DND-41 (cell line): ENCODE measurements around the gene CFAP299.

Experiments
- EZH2 ChIP-seq: IDR thresholded peaks from 3 replicates; pipeline ENCODE4 v1.6.1; 2012; ENCODE audit warnings: borderline replicate concordance, low read depth, mild to moderate bottlenecking, moderate library complexity, low read length, inconsistent platforms; ENCODE audit not compliant: severe bottlenecking
- TF ChIP-seq, protein P1 (sequence below): IDR thresholded peaks from 2 replicates; pipeline ENCODE4 v1.5.1; 2012; ENCODE audit warnings: borderline replicate concordance, low read length, moderate library complexity, mild to moderate bottlenecking; ENCODE audit not compliant: poor library complexity, severe bottlenecking; ENCODE audit errors: extremely low read depth

DNA sequence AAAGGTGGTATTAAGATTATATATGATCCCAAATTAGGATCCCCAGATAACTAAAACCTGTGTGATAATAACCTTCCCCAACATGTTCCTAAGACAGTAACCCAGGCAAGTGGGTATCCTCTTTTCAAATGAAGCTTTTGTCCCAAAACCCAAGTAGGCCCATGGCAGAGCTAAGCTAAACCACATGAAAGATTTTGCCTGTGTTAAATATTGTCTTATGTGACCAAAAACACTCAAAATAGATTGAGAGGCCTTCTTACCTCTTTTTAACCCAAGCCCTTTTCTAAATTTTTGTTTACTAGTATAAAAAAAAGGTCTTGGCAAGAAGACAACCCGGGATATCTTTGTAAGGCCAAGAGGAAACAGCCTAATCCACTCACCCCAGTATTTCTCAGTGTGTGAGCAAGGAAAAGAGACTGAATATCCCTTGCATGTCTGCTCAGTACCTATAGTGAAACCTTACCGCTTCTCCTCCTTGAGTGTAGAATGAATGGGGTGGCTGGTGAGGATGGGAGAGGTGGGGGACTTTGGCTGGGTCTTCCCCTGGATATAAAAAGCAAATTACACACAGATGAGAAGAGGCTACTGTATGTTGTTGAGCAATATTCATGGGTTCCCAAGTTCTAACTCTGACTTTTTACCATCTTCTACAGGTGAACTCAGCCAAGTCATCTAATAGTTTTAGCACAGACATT lies 506.2 kb downstream of the CFAP299 start:
- TF ChIP-seq, protein P1, sequence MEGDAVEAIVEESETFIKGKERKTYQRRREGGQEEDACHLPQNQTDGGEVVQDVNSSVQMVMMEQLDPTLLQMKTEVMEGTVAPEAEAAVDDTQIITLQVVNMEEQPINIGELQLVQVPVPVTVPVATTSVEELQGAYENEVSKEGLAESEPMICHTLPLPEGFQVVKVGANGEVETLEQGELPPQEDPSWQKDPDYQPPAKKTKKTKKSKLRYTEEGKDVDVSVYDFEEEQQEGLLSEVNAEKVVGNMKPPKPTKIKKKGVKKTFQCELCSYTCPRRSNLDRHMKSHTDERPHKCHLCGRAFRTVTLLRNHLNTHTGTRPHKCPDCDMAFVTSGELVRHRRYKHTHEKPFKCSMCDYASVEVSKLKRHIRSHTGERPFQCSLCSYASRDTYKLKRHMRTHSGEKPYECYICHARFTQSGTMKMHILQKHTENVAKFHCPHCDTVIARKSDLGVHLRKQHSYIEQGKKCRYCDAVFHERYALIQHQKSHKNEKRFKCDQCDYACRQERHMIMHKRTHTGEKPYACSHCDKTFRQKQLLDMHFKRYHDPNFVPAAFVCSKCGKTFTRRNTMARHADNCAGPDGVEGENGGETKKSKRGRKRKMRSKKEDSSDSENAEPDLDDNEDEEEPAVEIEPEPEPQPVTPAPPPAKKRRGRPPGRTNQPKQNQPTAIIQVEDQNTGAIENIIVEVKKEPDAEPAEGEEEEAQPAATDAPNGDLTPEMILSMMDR: no peak
- no peak for TF ChIP-seq EZH2
